ENCODE results near the gene MUC21. TPM values are rescaled to one million over a fixed set of nuclear protein-coding genes. Genes with fewer than 3 reads are reported as not detected.

The MUC21 gene
- total and polyA plus RNA-seq, 3 donors from 2014 or later, result 0.12 TPM; not detected in 2

- Histone ChIP-seq H3K4me3 (no peak overlapping the region), H3K27ac (no peak overlapping the region), H3K36me3 (ENCODE audit: low read depth, missing control alignments) (no peaks in the 10 kb centered on the region), H3K4me1 (no peaks in the 10 kb centered on the region), H3K9me3 (no peaks in the 10 kb centered on the region), H3K27me3 (no peaks in the 10 kb centered on the region)
- intact Hi-C loops (cut with DNase I; ENCODE audit: low total_unique reads), result no loop called here
- TF ChIP-seq CTCF (IDR thresholded peaks at IDR 0.05), result no peak
- 90 to 92% methylated on average over 4 of the region's 4 CpGs for WGBS, 2 donors
- DNase-seq, result no peak
Measured at GRCh38 chr6:31033075-31033474, 49.6 kb downstream of the MUC21 start.

GRCh38 chr6:31035862-31036497 is 52.5 kb downstream of the MUC21 start:
- TF ChIP-seq POLR2A (IDR thresholded peaks at IDR 0.05) (no peak), CTCF (IDR thresholded peaks at IDR 0.05) (no peak)
- intact Hi-C loops (cut with DNase I; ENCODE audit: low total_unique reads), result no loop called here
- Histone ChIP-seq H3K9me3 (no peaks in the 10 kb centered on the region), H3K36me3 (ENCODE audit: low read depth, missing control alignments) (no peaks in the 10 kb centered on the region), H3K27ac (no peak overlapping the region), H3K4me3 (no peak overlapping the region), H3K4me1 (no peaks in the 10 kb centered on the region), H3K27me3 (no peaks in the 10 kb centered on the region)
- WGBS, 2 donors, result 43 to 60% methylated on average over 4 of the region's 4 CpGs
- no peak for DNase-seq

GRCh38 chr6:31037169-31037568 is 53.7 kb downstream of the MUC21 start:
- H3K4me3 ChIP-seq, result no peak overlapping the region
- no peaks in the 10 kb centered on the region for H3K36me3 ChIP-seq (ENCODE audit: low read depth, missing control alignments)
- H3K9me3 ChIP-seq, result no peaks in the 10 kb centered on the region
- TF ChIP-seq POLR2A (IDR thresholded peaks at IDR 0.05), result no peak
- no peak for TF ChIP-seq CTCF (IDR thresholded peaks at IDR 0.05)
- no peak for DNase-seq
- intact Hi-C loops (cut with DNase I; ENCODE audit: low total_unique reads), result no loop called here
- no peak overlapping the region for H3K27ac ChIP-seq
- no peaks in the 10 kb centered on the region for H3K27me3 ChIP-seq
- H3K4me1 ChIP-seq, result no peaks in the 10 kb centered on the region
- 73 to 81% methylated on average over 7 of the region's 7 CpGs for WGBS, 2 donors

- WGBS, 2 donors, result 39 to 47% methylated on average over 3 of the region's 3 CpGs
- intact Hi-C loops (cut with DNase I; ENCODE audit: low total_unique reads), result no loop called here
- TF ChIP-seq POLR2A (IDR thresholded peaks at IDR 0.05) (no peak), CTCF (IDR thresholded peaks at IDR 0.05) (no peak)
- Histone ChIP-seq H3K9me3 (no peaks in the 10 kb centered on the region), H3K27ac (no peak overlapping the region), H3K4me3 (no peak overlapping the region), H3K4me1 (no peaks in the 10 kb centered on the region), H3K36me3 (ENCODE audit: low read depth, missing control alignments) (no peaks in the 10 kb centered on the region), H3K27me3 (no peaks in the 10 kb centered on the region)
- no peak for DNase-seq
Measured at GRCh38 chr6:31037682-31038081, 54.2 kb downstream of the MUC21 start.

GRCh38 chr6:31038559-31038958 is 55.0 kb downstream of the MUC21 start:
- Histone ChIP-seq H3K4me1 (peaks cover 3% of the 10 kb centered on the region), H3K9me3 (no peaks in the 10 kb centered on the region), H3K4me3 (no peak overlapping the region), H3K36me3 (ENCODE audit: low read depth, missing control alignments) (no peaks in the 10 kb centered on the region), H3K27me3 (no peaks in the 10 kb centered on the region), H3K27ac (no peak overlapping the region)
- no peak for DNase-seq
- 88 to 94% methylated on average over 8 of the region's 8 CpGs for WGBS, 2 donors
- TF ChIP-seq CTCF (IDR thresholded peaks at IDR 0.05) (no peak), POLR2A (IDR thresholded peaks at IDR 0.05) (no peak)
- intact Hi-C loops (cut with DNase I; ENCODE audit: low total_unique reads), result no loop called here

All from testis (tissue), 3 donors.